HG02571 (cell line): ENCODE measurements around the gene SPATA21.
"Not testable (repeated sequence)": the region's sequence is repeated elsewhere in the genome, so short reads cannot be mapped to it uniquely, and the experiment has no call there.

Source experiments
- ATAC-seq: cut with Tn5 transposase; IDR thresholded peaks from one replicate; pipeline ENCODE4 v1.9.1; 2021; ENCODE audit warnings: mild to moderate bottlenecking, moderate library complexity; ENCODE audit not compliant: unreplicated experiment

Gene SPATA21

DNA sequence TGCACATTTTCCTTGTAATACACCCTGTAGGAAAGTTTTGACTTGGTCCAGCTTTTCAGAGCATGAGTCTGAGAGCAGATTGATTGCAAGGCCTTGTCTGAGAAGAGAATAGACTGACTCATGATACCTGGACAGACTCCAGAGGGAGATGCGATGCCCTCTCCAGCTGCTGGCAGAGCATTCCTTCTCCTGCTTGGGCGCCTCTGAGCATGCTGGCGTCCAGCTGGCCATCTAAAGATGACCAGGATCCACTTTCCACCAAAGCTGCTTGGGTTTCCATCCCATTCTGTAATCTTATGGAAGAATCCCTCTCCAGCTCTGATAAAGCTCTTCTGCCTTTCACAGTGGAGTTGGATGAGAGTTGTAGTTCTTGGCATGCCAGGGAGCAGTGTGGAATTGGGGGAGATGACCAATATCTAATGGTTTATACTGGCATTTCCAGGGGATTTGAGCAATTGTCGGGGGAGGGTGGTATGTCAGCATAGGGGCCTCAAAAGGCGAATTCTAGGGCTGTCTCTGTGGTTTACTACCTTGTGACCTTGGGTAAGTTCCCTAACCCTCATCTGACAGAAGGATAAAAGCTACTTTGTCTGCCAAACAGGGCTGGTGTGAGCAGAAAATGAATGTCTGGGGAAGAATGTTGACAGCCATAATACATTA is 50.6 kb downstream of the SPATA21 start:
- ATAC-seq = no peak

DNA sequence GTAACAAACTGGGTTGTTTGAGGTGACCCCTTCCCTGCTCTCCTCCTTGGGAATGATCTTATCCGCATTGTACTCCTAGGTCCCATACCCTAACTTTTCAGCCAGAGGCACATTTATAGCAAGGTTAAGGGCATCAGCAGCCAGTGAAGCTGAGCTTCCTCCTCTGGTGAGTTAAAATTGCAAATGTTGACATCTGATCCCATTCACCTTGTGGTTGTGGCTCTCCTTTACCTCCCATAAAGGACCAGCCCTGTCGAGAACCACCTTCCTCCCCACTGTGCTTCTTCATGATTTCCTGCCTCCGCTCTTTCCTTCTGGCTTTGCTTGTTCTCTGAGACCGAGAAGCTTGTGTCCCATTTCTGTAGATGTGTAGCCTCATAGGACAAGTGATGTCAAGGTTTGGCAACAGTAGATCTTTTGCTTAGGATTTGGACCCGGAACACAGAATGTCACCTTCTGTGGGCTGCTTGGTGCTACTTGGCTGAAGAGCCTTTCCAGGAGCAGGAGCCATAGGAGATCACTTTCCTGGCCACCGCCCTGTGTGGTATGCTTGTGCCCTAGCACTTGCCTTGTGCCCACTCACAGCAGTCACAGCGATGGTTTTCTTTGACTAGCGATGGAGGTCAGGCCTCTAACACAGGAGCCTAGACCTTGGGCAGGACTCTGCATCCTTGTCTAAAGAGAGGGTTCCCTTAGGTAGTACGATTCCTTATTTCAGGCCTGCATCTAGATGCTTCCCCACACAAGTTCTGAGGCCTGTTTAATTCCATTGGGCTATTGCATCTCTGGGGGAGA is 51.4 kb downstream of the SPATA21 start:
- ATAC-seq = no peak

DNA sequence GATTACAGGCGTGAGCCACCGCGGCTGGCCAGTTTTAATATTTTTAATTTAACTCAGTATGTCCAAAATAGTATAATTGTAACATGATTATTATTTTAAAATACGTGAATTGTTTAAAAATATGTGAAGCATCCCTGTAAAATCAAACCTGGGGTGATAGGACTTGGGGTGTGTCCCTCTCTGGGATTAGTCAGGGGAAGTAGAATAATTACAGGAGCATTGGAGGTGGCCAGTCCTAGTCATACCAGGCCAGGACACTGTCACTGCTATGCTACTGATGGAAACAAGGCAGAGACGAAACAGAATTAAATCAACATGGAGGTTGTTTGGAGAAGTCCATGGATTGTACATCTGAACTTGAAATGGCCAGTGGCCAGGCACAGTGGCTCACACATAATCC is 53.3 kb downstream of the SPATA21 start:
- ATAC-seq = no peak

DNA sequence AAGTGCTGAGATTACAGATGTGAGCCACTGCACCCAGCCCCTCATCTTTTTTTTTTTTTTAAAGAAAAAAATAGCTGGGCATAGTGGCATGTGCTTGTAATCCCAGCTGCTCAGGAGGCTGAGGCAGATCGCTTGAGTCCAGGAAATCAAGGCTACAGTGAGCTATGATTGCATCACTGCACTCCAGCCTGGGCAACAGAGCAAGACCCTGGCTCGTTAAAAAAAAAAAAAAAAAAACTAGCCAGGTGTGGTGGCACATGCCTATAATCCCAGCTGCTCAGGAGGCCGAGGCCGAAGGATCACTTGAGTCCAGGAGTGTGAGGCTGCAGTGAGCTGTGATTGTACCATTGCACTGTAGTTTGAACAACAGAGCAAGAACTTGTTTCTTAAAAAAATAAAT is 56.4 kb downstream of the SPATA21 start:
- no peak for ATAC-seq

DNA sequence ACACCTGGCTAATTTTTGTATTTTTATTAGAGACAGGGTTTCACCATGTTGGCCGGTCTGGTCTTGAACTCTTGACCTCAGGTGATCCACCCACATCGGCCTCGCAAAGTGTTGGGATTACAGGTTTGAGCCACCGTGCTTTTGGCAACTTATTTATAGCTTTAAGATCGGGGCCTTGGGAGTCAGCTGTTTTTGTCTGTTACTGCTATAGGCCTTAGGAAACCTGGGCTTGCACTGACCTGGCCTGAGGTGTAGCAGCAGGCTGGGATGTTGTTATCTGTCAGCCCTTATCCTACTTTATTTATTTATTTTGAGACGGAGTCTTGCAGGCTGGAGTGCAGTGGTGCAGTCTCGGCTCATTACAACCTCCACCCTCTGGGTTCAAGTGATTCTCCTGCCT is 58.8 kb downstream of the SPATA21 start:
- no peak for ATAC-seq

DNA sequence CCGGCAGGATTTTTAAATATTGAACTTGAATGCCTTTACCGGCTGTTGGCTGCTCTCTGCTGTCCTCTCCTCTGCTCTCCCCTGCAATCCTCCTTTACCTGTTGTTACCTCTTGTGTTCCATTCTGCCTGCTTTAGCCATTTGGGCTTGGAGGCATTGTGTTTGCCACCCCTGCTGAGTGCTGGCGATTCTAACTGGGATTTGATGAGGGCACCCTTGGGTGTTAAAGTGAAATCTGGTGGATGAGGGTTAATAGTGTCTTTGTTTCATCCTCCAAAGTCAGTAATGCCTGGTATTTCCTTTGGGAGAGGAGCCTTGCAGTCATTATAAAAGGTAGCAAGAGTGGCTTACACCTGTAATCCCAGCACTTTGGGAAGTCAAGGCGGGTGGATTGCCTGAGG is 60.3 kb downstream of the SPATA21 start:
- ATAC-seq = no peak

DNA sequence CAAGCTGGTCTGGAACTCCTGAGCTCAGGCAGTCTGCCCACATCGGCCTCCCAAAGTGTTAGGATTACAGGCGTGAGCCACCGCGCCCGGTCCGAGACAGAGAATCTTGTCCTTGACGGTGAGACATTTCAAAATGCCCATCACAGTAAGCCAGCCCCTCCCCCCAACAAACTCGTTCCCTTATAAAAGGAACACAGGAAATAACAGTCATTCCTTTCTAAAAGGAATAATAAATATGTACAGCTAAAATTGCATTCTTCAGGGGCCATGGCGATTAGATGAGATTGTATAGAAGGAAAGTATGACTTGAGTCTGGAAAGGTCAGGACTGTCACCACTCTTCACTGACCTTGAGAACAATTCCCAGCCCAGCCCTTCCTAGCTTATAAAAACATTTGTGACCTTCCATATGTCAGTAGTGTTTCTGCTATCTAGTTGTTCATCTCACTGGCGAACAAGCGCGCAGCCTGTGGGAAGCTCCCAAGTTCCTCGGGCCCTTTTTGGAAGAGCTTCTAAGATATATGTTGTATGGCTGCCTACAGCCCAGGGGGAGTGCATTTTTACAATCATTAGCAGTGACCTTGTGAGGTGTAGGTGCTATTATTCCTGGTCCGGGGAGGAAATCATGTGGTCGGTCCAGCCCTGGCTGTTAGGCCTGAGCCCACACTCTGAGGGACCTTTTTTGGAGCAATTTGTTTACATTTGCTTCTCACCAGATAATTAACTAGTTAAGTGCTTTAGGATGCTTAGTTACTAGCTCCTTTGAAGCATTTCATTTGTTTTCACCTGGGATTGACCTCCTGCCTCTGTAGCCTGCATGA is 61.5 kb downstream of the SPATA21 start:
- no peak for ATAC-seq

DNA sequence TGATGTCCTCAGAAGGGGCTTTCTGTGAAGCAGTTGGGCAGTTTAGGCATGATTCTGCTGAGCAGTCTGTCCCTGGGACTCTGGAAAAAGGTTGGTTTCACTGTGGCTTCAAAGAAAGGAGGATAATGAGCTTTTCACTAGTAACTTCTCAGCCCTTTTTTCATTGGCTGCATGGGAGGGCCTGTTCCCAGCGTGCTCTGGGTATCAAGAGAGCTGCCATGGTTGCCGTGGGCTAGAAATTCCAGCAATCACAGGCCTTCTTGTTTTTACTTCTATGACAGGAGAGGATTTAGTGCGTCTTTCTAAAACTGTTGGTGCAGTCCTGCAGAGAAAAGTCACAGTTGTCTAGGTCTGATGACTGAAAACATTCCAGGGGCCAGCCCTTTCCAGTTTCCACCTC is 63.0 kb downstream of the SPATA21 start:
- ATAC-seq = no peak

DNA sequence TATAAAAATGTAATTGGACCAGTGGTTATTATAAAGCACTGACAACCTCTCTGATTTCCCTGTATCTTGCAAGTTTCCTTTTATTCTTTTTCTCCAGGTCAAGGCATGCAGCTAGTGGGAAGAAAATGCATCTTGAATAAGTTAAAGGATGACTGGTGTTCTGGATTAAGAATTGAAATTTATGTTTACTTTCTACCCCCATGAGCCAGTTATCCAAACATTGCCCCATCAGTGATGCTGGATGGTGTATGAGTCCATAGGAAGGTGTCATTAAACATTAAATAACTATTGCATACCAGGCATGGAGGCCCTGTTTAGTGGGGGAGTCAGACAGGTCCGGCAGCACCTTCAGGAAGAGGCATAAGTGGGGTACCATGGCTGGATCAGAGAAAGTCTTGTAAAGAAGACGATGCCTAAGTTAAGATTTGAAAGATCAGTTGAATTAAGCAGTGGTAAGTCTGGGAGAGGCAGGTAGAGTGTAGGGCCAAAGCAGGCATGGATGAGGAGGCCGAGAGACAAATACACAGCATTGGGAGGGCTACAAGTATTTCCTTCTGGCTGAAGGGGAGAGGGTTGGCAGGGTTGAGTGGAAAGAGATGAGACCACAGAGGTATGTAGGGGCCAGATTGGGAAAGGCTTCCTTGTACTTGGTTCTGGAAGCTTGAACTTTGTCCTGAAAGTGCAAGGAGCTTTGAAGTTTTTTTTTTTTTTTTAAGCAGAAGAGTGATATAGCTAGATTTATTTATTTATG is 64.5 kb downstream of the SPATA21 start:
- ATAC-seq = no peak

DNA sequence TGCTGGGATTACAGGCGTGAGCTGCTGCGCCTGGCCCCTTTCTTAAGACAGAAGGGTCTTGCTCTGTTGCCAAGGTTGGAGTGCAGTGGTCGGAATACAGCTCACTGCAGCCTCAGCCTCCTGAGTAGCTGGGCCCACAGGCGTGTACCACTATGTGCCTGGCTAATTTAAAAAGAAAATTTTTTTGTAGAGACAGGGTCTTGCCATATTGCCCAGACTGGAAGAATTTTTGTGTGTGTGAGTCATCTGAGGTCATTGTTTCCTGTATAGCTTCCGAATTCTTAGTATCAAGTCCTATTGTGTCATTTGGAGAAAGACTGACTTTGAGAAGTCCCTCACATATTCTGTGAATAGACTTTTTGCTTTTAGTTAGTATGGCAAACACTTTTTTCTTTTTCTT is 65.5 kb downstream of the SPATA21 start:
- no peak for ATAC-seq

DNA sequence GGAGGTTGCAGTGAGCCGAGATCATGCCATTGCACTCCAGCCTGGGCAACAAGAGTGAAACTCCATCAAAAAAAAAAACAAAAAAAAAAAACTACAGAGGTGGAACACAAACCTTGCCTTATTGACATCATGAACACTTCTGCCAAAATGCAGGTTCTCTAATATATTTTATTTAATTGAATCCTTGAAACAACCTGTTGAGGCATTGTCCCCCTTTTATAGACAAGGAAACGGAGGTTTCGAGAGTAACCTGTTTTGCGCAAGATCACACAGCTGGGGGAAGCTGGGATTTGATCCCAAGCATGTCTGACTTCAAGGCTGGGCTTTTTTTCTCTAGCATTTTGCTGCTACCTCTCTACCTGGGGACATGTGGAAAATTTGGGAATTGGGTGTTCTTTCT is 67.4 kb downstream of the SPATA21 start:
- no peak for ATAC-seq

DNA sequence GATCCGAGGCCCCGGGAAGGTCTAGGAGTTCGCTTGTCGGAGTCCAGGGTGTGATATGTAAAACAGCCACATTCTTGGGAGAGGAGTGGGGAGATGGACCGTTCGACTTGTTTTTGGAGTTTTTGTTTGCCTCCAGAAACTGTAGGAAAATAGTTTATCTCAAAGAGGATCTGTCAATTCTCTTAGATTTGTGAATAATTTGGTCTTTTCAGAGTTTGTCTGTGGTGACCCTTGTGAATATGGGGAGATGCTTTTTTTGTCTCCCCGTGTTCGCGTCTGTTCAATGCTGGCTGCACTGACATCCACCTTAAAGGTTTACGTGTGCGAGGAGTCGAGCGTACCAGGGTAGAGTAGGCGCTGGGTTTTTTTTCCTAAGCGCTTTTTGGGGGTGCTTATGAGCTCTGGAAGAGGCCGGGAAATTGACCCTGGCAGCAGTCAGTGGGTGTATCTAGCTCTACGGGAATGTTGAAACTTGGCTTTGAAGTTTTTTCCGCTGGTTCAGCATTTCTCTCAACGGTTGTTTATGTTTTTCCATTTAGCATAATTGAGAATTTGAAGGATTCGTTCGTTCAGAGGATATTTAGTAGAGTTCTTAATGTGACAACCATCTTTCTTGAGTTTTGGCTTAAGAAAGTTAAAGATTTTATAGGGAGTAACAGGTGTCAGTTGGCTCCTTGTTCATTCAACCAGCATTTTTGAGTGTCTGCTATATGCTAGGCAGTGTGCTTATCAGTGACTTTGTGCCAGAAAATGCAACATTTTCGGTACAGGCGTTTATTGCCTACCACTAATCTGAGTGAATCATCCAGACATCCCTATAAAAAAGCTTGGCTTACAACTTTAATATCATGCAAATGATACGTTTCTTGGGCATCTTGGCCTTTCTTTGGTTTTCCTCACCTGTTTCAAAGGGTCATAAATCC is 69.0 kb downstream of the SPATA21 start:
- ATAC-seq = no peak

DNA sequence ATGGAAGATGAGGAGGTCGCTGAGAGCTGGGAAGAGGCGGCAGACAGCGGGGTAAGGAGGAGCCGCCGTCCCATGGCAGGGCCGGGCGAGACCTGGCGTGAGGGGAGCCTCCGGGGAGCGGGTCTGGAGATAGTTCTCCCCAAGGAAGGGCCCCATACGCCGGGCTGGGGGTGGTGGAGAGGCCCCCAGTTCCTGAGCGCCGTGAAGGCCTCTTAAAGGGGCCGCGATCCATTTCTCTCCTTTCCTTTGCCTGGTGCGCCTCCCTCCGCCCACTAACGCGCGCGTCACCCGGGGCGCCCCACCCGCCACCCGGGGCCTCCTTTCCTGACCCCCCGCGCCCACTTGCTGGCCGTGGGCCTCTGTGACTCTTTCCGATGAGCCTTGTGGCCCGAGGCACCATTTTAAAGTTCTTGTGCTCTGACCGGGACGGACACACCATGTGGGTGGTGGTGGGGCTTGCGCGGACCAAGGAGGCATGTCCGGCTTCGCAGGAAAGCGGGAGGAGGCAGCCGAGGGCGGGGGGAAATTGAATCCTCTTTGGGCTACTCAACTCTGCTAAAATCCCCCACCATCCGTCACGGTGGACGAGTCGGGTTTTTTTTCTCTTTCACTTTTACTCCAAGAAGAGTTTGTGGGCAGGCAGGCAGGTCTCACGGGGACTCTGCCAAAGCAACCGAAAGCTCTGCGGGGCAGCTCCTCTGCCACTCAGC is 69.8 kb downstream of the SPATA21 start:
- peak; percentile 56 for ATAC-seq

DNA sequence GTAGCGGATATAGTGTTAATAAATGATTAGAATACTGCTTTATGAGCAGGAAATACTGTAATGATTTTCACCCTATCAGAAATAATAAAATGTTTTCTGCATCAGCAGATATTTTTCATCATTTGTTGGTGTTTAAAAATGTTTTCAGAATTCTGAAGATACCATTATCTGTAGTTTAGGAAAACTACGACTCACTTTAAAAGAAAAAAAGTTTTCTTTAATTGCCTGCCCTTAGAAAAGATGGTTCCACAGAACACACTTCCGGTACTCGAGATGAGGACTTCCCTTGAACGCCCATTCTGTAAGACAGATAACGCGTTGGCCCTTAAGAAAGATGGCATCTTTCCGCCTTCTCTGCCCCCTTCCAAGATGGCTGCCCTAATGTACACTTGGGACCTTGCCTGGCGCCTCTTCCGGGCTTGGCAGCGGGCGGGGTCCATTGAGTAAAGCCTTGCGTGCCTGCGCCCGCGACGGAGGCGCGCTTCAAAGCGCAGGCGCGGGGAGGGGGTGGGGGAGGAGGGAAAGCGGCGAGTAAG is 70.4 kb downstream of the SPATA21 start, which contains the start of gene SZRD1:
SZRD1 (plus strand) TSS at position 521 of the 536 bp plus-strand sequence. CDS start 16 bp downstream, outside the sequence.
- ATAC-seq = peak; percentile 71

DNA sequence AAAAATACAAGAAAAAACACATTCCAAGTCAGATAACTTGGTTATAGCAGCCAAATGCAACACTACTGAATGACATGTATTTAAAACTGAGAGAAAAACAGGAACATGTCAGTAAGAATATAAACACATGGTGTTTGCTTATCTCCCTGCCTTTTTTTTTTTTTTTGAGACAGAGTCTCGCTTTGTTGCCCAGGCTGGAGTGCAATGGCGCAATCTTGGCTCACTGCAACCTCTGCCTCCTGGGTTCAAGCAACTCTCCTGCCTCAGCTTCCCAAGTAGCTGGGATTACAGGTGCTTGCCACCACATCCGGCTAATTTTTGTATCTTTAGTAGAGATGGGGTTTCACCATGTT is 72.1 kb downstream of the SPATA21 start:
- ATAC-seq = not testable (repeated sequence)

DNA sequence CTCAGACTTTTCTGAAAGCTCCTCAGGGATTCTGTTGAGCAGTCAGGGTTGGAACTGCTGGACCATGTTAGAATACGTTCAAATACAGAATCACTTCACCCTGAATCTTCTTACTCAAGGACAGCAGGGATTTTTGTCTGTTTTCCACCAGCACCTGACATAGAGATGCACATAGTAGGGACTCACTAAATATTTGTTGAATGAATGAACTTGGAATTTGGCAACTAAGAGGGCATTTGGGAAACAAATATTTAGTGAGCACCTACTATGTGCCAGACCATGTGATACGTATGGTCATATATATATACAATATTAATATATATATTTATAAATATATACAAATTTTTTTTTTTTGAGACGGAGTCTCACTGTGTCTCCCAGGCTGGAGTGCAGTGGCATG is 80.4 kb downstream of the SPATA21 start:
- ATAC-seq = no peak

DNA sequence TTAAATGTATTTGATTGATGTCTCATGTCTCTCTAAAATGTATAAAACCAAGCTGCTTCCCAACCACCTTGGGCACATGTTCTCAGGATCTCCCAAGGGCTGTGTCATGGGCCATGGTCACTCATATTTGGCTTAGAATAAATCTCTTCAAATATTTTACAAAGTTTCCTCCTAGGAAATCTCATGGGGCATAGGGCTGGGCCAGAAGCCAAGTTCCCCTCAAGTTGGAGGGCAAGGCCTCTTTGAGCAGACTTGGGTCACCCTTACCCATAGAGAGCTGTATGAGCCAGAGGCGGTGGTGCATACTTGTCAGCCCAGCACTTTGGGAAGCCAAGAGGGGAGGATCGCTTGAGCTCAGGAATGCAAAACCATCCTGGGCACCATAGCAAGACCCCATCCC is 82.6 kb downstream of the SPATA21 start:
- no peak for ATAC-seq

DNA sequence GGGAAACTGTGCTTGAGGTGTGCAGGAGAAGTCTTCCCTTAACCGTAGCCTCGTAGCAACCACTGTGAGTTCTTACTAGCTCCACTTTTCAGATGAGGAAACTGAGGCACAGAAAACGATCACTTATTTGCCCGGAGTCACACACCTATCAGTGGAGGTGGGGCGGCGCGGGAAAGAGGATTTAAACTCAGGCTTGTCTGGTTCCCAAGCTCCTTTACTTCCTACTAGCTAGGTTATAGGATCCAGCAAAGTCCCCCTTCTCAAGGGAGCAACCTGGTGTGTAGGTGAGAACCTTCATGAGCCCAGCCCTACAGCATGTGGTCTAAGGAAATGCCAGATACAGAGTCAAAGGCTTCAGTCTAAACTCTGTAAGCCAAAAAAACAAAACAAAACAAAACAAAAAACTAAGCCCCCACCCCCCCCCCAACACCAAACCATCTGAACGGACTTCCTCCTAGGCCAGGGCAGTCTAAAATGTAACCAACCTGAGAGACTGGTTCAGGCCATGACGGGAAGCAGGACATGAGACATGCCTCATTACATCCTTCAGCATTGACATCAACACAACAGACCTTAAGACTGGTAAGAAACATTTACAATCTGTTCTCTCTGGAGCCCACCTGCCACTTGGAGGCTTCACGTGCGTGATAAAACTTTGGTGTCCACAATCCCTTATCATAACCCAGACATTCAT is 84.2 kb downstream of the SPATA21 start:
- no peak for ATAC-seq
